GM19468 (cell line): ENCODE measurements around the gene MYOZ1.
"Not testable (repeated sequence)": the region's sequence is repeated elsewhere in the genome, so short reads cannot be mapped to it uniquely, and the experiment has no call there.

Source experiments
- ATAC-seq: cut with Tn5 transposase; IDR thresholded peaks from one replicate; pipeline ENCODE4 v1.9.1; 2021; ENCODE audit warnings: mild to moderate bottlenecking, moderate library complexity, moderate number of reproducible peaks; ENCODE audit not compliant: unreplicated experiment; ENCODE audit errors: extremely low read depth

Gene MYOZ1, protein sequence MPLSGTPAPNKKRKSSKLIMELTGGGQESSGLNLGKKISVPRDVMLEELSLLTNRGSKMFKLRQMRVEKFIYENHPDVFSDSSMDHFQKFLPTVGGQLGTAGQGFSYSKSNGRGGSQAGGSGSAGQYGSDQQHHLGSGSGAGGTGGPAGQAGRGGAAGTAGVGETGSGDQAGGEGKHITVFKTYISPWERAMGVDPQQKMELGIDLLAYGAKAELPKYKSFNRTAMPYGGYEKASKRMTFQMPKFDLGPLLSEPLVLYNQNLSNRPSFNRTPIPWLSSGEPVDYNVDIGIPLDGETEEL

DNA sequence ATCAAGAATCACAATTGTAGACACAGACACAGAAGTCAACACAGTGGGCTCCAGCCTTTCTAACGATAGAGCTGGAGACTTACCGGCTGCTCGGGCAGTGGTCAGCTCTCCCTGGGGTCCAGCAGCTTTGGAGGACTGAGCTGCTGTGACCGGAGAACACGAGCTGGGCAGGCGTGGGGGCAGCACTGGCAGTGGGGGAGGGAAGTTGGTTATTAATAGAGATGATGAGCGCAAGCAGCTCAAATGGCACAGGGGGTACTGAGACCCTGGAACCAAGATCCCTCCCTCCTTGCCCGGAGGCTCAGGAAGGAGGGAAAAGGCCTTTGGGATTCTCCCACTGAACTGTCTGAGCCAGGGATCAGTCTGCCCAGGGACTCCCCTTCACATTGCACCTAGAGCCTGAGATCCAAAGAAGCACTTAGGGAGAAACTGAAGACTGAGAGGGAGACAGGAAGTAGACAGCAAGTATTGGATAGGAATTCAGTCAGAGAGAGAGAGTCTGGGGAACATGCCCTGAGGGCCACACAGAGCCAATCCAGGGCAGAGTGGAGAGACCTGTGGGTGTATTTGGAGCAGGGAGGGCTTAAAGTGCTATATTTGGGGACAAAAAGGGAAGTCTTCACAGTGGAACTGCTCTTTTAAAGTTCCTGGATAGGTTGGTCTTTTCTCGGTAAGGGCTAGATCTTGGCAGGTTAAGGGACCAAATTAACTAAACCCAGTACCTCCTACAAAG, at the start of gene MYOZ1:
MYOZ1 (minus strand) TSS at position 147 of the 733 bp plus-strand sequence. CDS start 1,457 bp downstream, outside the sequence.
- ATAC-seq, result no peak

DNA sequence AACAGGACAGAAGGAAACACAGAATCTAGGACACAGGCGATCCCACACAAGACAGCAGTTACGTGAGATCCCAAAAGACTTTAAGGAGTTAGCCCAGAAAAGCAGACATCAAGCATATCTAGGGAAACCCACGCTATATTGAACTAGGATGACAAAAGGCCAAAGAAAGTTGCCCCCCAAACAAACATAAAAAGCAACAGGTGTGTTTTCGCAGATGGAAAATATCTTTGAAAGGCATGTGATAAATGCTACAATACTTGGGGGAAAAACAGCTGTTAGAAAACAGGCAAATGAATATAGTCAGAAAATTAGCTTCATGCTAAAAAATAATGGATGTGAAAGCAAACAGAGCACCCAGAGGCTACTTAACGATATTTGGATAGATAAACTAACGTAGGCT, 49.5 kb upstream of the MYOZ1 start:
- ATAC-seq, result not testable (repeated sequence)

DNA sequence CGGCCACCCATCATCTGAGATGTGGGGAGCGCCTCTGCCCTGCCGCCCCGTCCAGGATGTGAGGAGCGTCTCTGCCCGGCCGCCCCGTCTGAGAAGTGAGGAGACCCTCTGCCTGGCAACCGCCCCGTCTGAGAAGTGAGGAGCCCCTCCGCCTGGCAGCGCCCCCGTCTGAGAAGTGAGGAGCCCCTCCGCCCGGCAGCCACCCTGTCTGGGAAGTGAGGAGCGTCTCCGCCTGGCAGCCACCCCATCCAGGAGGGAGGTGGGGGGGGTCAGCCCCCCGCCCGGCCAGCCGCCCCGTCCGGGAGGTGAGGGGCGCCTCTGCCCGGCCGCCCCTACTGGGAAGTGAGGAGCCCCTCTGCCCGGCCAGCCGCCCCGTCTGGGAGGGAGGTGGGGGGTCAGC, 48.3 kb upstream of the MYOZ1 start:
- ATAC-seq, result not testable (repeated sequence)

DNA sequence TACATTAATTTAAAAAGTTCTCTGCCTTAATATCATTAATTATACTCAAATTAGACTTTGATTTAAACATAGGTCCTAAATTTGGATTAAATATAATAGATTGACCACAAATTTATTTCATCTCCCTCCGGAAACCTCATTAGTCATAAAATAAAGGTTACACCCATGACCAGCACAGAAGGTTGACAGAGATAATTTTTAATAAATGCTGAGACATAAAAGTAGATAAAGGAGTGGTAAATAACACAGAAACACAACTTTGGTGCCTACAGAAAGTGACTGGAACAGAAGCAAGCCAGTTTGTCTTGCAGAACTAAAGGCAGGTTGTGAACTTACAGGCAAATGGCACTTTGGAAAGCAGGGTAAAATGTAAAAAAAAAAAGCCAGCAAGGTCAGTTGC, 46.4 kb upstream of the MYOZ1 start:
- not testable (repeated sequence) for ATAC-seq

DNA sequence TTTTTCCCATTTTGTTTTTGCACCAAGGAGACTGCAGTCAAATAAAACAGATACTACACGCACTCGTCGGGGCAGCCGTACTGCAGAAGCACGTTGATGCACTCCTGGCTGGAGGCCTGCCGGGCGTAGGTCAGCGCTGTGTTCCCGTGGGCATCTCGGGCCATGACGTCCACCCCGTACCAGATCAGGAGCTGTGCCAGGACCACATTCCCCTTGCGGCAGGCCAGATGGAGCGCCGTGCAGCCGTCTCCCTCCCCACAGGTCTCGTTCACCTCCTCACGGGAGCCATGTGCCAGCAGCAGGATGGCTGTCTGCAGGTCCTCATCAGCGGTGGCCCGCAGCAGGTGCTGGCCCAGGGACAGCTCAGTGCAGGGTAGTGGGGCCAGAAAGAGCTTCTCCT, 33.3 kb upstream of the MYOZ1 start:
- not testable (repeated sequence) for ATAC-seq

DNA sequence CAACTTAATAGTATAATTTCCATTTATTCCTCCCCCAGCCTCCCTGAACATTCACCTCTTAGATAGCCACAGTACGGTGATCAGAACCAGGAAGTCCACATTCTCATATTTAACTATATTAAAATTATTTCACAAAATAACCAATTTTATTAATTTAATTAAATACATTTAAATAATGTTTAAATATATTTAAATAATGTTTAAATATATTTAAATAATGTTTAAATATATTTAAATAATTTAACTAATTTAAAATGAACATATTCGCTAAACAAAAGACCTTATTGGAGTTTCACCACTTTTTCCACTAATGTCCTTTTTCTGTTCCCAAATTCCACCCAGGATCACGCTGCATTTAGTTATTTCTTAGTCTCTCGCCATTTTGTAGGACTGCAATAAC, 27.1 kb upstream of the MYOZ1 start:
- ATAC-seq, result not testable (repeated sequence)

DNA sequence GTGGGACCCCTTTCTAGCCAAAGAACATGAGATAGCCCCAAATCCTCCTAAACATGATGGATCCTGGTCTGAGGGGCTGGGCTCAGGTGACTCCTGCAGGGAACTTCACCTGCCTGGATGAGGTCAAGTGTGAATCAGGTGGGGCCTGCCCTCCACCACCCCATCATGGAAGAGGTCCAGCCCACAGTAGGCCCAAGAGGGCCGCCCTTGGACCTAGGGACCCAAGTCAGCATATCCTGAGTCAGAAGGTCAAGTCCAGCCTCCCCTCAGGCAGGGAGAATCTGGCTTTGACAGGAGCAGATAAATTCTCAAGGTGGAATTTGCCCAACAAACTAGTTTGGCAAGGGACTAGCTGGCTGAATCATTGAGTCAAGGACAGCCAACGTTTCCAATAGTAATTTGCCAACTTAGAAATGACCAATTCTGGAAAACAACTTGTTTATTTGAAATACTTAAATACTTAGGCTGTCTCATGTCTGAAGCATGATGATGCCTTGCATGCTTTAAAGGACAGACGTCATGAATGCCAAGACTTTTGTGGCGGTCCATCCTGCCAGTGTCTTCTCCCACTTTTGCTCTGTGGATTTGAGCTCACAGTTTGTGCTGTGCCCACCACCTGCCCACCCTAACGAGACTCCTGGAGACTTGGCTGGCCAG, 25.0 kb upstream of the MYOZ1 start:
- ATAC-seq, result not testable (repeated sequence)

DNA sequence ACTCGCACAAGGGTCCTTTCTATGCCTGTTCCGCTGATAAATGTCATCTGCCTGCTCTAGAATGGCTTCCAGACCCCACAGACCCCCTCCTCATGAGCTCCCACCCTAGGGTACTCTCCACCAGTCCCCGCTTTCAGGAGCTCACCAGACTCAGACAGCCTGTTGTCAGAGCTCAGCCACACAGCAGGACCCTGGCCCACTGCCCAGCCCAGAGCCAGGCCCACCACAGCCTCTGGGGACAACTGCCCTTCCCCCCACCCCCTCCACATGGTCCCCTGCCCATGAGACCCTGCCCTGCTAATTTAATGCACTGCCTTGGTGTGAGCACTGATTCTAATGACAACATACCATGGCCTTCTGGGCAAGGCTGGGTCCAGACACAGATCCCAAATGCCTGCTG, 24.3 kb upstream of the MYOZ1 start:
- not testable (repeated sequence) for ATAC-seq

DNA sequence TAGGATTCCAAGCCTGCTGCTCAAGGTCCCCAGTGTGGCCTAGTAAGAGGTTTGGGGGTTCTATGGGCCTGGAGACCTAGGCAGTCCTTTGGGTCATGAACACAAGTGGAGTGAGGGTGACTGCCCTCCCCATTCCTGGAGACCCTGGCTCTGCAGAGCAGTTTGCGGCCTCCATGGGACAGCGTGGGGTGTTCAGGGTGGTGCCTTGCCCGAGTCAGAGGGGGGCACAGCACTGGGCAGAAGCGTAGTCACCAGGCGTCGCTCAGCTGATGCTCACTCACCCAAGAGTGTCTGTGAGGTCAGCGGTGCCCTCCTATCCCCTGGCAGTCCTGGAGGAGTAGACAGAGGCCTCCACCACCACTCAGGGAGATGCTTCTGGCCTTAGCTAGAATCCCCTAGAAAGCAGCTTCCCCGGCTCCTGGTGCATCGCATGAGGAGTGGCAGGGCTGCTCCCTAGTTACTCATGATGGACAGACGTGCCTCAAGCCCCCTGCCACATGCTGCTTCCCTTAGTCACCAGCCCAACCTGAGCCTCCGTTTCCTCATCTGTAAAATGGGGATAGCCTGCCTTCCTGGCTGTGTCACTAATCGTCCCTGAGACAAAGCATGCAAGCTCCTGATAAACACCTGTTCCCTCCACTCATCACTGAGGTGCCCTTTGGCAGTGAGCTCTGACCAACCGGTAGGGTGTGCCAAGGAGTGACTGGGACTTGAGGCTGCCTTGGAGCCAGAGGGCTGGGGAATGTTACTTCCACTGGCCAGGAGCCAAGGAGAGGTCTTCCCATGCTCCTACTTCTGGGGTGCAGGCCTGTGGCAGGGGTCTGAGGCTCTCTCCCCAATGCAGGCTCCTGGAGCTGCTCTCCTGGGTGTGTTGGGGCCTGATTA, 23.1 kb upstream of the MYOZ1 start:
- not testable (repeated sequence) for ATAC-seq

DNA sequence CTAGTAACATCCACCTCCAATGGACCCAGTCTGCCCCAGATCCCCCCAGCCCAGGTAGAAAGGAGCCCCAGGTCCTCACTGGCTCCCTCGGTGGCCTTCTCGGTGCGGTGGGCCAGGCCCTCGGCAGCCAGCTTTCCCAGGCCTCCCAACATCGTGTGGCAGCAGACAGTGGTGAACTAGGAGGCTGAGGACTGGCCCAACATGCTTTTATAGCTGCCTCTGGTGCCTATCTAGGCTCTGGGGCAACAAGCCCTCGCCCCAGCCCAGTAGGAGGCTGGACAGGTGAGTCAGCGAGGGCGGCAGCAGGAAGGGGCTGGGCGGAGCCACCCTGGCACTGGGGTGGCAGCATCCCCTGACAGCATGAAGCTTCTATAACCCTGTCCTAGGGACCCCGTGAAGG, 22.3 kb upstream of the MYOZ1 start:
- ATAC-seq, result not testable (repeated sequence)

DNA sequence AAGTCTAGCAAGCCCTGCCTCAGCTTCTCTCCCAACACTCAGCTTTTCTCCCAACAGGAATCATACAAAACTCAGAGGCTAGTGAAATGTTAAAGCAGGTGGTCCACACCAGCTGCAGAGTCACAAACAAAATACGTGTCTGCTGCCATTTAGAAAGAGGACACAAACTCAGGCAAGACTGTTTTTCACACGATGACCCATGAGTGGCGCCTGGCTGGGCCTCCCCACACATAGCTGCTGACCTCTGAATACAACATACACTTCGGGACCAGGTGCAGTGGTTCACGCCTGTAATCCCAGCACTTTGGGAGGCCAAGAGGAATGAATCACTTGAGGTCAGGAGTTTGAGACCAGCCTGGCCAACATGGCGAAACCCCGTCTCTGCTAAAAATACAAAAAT, 21.4 kb upstream of the MYOZ1 start:
- not testable (repeated sequence) for ATAC-seq

DNA sequence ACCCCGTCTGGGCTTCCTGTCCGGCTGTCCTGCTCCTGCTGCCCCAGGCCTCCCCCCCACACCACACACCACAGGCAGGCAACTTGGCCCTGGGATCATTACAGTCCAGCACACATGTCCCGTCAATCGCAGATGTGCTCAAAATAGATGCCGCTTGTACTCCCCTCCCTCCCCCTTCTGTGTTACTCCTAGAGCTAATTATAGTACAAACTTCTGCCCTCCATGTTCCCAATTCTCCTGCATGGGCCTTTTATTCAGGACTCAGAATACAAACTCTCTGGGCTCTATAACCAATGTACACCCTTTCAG, 14.7 kb upstream of the MYOZ1 start, which contains the start of gene SYNPO2L:
SYNPO2L (minus strand) TSS at position 40 of the 309 bp plus-strand sequence. CDS start 107 bp downstream, outside the sequence.
- no peak for ATAC-seq

DNA sequence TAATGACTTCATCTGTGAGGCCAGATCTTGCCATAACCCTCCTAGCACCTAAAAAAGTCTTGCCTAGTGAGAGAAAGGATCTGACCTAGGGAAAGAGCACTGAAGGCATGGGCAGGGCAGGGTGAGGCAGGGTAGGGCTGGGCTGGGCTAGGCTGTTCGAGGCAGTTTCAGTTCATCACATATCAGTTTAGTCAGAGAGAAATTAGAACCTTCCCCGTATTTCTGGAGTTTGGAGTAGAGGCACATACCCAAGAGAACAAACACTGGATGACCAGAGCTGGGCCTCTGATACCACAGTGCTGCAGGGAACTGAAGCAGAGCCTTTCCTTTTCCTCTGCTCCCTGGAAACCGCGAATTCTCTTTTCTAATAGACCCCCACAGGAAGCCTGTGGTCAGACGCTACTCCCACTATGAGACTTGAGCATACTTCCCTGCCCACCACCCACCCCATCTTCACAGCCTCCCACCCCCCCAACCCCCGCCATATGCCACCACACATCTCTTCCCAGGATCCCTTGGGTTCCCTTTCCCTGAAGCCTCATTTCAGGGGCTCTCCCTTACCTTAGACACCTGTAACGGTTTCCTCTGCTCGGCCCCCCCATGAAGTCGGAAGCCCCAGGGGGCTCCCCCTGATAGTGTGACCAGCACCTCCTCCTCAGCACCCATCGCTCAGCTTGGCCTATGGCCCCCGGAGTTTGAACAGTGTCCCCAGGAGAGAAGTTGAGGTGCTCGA, 14.1 kb upstream of the MYOZ1 start:
- ATAC-seq, result no peak

DNA sequence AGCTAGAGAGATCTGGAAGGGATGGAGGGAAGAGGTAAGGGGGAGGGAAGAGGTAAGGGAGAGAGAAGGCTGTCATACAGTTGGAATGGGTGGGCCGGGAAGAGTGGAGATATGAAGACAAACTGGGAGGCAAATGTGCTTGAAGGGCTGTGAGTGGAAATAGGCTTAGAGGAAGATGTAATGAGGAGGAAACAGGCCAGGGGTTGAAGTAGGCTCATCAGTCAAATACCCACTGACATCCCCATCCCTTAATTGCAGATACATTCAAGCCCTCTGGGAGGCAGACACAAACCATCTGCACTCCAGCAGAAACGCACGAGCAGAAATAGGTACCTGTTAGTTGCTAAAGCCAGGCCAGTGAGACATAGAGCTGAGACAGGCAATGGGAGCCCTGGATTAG, 12.4 kb upstream of the MYOZ1 start:
- ATAC-seq, result no peak

DNA sequence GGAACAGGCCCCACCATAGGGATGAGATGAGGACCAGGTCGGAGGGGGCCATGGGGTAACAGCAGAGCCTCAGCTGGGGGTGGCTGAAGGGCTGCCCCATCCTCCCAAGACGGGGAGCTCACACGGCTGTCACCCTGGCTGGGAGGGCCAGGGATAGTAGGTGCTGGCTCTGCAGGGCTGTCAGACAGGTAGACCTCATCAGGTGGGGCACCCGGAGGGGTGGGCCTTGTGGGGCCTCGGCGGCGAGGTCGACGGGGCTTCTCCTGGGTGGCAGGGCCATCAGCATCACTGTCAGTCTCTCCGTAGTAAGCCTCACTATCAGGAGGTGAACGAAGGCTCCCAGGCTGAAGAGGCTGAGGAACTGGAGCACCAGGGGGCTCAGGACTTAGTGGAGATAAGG, 11.9 kb upstream of the MYOZ1 start:
- ATAC-seq, result no peak

DNA sequence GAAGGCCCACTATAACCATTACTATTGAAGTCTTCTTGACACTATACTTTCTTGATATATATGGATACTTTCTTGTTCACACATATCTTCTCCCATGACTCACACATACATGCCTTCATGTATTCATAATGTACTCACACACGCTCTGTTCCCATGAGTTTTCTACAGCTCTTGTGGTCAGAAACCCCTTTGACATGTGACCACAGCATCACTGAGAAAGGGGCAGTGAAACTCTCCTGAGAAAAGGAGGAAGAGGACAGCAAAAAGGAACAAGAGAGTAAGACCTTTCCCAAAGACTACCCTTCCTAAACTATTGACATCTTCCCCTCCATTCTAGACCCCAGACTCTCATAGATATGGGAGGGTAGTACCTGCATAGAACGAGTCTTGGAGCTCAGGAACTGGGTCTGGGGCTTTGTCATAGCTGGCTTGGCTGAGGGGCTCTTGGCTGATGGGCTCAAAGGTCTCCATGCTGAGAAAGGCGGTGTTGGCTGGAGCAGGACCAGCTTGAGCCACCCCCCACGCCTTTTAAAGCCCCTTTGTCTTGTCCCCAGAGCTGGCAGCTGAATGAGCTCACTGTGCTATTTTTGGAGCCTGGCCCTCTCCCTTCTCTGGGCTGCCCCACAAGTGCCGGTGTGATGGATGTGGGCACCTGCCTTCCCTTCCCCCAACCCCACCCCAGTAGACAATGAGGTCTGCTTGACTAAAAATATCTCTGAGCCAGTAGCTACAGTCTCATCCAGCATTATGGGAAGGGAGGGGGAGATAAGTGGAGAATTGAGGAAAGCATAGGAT, 9.5 kb upstream of the MYOZ1 start:
- no peak for ATAC-seq

DNA sequence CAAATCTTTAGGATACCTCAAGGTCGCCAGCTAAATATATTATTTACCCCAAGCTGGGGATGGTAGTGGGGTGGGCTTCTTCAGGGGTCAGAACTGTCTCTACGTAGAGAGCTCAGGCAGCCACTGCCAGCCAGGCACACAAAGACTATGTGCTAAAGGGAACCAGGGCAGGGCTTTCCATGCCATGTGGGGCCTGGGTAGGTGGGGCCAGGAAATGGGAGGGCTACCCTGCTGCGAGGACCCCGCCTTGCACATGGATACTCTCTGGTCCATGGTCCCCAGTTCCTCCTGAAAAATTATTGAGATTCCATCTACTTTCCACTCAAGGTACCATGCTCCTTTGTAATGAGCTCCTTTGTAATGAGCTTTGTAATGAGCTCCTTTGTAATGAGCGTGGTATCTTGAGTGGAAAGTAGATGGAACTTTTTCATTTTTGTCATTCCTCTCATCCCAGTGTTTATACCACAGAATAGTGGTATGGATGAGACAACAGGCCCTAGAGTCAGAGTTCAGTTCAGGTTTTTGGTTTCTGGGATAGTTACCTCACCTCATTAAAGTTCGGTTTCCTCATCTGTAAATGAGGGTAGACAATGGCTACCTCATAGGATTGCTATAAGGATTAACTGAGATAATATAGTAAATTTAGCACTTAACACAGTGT, 8.7 kb upstream of the MYOZ1 start:
- ATAC-seq, result no peak
